Ramos (cell line): ENCODE measurements around the gene CCDC57.

Experiments used
- in situ Hi-C: fragments of 300-500 bp; cut with MboI; formaldehyde crosslinking; loops from one replicate; pipeline ENCODE4 v1.14.3; 2022; ENCODE audit warnings: low sequenced_read_pairs; ENCODE audit not compliant: unreplicated experiment

Gene CCDC57

DNA sequence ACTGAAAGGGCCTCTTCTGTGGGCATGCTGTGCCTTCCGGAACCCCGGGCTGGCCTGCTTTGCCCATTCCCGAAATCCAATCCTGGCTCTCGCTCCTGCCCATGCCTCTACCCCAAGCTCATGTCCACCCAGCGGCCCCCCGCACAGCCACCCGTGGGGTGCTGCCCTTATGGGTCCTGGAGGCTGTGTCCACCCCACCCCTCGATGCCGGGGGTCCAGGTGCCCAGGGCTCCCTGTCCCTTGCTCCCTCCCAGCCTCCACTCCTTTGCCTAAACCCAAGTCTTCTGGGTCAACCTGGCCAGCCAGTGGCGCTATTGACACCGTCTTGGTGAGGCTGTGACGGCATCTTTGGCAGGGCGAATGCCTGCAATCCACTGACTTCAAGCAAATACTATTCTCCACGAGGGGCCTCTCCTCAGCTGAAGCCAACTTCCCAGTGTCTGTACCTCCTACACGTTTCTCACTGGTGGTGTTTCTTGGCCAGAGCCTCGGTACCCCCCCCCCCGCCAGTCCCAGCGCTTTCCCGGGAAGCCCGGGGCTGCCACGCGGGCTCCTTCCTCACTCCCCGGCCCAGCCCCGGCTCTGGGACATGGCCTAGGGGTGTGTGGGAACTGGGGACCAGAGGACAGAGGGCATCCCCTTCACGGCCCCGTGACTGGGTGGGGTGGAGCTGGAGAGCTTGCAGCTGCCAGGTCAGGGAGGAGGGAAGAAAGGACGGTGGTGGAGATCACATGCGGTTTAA, 134.9 kb downstream of the CCDC57 start:
- in situ Hi-C loops = no loop called here

DNA sequence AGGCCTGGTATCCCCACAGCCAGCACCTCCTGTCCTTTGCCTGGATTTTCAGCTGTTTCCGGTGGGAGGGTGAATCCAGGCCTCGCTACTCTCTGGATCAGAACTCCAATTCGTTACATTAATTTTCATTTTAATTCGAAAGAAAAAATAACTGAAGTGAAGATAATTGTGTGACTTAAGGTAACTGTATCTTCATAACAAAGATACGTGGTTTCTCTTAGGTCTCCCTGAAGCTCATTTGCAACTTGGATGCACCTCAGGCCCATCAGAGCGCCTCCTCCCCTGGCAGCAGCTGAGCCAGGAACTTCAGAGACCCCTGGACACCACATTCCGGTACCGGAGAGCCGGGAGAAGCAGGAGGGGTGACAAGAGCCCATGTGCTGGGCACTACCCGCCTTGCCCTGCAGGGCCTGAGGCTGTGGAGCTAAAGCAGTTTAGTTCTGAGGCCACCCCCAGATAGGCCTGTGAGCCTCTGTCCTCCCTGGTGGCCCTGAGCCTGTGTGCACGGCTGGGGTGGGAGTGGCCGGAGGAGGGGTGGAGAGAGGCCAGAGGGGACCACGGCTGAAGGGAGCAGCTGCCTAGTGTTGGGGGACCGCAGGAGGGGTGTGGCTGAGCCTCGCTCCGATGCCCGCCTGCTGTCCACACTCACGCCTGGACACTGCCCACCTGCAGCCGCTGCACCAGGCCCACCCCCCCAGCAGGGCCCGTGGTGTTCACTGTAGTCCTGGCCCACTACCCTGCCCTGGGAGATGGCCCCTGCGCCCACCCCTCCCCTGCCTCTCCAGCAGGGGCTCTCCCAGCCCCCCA, 135.7 kb downstream of the CCDC57 start:
- in situ Hi-C loops = no loop called here

DNA sequence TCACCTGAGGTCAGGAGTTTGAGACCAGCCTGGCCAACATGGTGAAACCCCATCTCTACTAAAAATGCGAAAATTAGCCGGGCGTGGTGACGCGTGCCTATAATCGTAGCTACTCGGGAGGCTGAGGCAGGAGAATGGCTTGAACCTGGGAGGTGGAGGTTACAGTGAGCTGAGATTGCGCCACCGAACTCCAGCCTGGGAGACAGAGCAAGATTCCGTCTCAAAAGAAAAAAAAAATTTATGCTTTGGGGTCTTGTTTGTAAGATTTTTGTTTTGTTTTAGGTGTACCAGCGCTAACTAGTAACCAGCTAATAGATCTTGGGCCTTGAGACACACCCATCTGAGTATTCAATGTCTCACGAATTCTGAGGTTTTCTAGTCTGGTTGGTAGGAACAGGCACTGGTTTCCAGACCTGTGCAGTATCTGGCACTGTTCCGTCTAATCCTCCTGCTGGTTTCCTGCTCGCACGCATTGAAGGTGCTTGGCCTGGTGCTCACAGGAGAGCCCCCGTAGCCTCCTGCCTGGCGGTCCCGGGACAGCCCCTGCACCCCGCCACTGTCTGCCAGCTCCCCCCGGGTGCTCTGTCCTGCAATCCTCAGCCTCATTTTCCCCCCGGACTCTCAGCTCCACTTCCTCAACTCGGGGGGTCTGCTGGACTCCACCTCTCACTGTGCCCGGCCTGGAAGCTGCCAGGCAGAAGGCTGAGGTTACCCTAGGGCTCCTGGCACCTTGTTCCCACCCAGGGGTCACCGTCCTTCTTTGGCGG, 136.4 kb downstream of the CCDC57 start:
- in situ Hi-C loops = no loop called here

DNA sequence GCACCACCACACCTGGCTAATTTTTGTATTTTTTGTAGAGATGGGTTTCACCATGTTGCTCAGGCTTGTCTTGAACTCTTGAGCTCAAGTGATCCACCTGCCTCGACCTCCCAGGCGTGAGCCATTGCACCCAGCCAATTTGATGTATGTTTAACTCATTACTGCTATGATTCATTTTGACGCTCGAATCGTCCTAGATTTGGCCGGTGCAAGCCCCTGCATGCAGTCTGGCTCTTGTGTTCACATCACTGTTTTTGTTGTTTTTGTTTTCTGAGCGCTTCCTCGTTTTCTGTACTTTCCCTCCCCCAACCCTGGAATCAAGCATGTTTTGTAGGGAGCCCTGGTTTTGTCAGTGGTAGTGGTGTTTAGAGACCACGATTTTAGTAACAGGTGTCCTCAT, 139.2 kb downstream of the CCDC57 start:
- in situ Hi-C loops = no loop called here

DNA sequence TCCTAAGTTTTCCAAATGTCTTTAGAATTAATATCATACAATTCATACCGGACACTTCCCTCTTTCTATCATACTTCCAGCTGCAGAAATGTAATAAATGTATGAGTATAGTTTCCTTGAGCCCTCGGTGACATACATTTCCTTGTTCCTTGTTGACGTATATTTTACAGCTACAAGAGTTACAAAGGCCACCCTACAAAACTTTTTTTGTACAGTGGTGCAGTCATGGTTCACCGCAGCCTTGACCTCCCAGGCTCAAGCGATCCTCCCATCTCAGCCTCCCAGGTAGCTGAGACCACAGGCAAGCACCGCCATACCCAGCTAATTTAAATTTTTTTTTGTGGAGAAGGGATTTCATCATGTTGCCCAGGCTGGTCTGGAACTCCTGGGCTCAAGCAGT, 139.8 kb downstream of the CCDC57 start:
- in situ Hi-C loops = no loop called here

DNA sequence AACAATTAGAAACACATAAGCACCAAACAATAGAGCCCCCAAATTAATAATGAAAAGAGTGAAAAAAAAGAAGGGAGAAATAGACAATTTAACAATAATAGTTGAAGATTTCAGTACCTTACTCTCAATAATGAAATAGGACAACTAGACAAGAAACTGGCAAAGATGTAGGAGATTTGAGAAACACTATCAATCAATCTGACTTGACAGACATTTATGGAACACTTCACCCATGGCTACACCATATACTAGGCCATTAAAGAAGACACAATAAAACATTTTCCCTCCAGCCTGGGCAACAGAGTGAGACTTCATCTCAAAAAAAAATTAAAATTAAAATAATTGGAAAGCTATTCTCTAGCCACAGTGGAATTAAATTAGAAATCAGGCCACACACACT, 142.0 kb downstream of the CCDC57 start:
- in situ Hi-C loops = no loop called here

DNA sequence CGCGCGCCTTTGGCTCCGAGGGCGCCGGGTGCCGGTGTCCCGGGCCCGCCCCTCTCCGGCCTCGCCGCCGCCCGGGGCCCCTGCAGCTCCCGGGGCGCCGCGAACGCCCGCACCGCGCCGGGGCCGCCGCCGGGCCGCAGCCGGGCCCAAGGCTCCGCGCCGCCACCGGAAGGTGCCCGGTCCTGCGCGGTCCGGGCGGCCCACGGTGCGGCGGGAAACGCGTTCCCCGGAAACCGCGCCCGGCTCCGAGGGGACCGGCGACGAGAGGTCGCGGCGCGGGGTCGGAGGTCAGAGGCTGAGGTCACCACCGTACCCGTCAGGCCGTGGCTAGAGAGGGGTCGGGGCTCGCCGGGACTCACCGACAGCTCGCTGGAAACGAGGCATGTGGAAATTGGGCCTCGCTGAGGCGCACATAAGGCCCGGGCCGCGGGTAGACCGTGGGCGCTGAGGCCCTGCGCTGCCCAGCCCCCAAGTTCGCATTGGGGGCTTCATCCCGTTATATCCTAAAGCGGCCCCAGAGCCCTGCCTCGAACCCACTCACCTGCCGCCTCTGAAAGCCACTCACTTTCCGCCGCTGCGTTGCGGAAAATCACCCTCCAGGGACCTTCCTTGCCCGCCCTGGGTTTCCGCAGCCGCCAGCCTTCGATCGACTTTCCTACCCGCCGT, 146.9 kb downstream of the CCDC57 start, which contains the start of gene DUS1L:
DUS1L (minus strand) TSS at position 167 of the 666 bp plus-strand sequence. CDS start 745 bp downstream, outside the sequence.
- in situ Hi-C loops = no loop called here

DNA sequence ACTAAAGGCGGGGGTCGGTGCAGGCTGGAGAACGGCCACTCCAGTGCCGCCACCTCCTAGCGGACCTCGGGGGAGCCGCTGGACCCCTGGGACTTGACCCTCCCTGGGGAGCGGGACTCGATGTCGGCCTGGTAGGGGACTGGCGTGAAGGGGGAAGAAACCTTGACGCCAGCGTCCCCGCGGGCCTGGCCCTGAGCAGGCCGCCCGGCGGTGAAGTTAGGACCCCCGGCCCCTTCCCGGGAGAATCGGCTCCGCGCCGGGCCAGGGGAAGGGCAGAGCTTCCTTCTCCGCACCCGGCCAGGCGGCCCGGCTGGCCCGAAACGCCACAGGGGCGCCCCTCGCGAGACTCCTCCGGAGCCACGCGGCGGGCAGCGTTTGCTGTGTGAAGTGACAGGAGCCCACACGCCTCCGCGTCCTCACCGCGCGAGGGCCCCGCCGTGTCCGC, 147.4 kb downstream of the CCDC57 start:
- in situ Hi-C loops = no loop called here

DNA sequence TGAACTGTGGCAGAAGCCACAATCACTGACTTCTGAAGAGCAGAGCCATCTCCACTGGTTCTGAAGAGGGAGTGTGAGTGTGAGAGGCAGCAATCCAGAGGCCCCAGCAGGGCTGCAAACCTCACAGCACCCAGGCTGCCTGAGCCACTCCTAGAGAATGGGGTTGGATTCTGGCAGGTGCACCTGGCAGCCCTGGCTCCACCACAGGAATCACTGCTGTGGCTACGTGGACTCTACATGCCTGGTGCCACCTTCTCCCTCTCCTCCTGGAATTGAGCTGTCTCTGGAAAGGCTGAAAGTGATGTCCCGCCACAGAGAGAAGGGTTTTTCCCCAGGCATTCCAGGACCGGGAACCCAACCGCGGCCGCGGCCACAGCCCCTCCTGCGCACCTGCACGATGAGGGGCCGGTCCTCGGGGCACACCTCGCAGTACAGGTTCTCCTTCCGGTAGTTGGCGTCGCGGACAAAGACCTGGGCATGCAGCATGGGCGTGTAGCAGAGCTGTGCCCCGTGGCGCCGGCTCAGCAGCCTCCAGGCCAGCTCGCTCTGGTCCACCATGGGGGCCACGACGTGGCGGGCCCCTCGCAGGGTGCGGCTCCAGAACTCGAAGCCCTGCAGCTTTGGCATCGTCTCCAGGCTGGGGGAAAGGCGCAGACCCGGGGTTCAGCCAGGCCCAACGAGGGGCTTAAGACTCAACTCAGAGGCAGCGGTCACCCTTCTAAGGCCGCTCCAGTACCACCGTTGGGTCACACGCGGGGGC, 148.0 kb downstream of the CCDC57 start:
- in situ Hi-C loops = no loop called here

DNA sequence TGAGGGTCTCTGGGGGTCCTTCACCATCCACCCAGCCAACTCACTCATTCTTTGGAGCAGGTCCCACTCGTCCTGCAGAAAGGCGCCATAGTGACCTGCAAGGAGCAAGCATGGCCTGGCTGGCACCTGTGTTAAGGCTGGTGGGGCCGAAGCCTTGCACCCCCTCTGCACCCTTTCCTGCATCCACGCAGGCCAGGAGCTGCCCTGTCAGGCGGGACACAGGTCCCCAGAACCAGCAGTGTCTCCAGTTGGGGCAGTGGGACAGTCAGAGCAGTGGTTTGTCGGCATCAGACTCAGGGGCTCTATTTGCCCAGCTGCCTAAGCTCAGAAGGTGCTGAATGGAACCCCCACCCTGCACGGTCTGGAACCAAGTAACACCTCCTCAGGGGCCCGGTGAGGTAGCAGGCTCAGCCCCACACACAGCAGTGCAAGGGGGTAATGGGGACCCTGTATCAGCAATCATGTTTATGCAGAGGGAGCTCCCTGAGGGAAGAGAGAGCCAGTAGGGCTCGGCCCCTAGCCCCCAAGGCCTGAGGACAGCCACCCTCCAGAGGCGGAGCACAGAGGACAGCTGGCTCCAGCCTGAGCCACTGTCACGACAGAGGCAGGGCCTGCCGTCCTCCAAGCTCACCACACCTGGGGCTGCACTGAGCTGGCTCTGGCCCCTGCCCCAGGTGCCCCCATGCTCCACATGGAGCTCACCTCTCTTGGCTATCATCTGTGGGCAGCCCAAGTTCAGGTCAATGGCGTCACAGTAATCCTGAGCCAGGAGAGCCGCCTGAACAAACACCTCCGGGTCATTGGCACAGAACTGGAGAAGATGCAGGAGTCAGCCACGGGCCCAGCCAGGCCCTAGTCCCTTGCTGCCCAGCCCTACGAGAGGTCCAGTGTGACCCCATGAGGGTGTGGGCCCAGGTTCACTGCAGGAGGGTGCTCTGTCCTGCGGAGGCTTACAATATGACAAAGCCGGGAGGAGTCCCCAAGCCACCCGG, 148.9 kb downstream of the CCDC57 start:
- in situ Hi-C loops = no loop called here

DNA sequence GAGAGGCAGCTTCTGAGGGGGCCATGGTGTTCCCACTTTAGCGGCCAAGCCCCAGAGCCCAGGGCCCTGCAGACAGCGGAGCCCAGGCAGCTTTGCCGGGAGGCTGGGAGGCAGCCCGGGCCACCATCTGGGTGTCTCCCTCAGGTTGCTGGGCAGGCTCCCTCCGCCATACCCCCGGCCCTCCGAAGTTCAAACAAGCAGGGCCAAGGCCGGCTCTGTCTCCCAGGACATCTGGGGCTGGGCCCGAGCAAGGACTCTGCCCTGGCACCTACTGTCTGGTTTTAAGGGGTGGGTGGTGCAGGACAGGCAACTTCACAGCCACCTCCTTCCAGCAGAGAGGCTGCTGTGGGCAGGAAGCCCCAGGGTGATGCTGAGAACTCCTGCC, 149.7 kb downstream of the CCDC57 start:
- in situ Hi-C loops = no loop called here

DNA sequence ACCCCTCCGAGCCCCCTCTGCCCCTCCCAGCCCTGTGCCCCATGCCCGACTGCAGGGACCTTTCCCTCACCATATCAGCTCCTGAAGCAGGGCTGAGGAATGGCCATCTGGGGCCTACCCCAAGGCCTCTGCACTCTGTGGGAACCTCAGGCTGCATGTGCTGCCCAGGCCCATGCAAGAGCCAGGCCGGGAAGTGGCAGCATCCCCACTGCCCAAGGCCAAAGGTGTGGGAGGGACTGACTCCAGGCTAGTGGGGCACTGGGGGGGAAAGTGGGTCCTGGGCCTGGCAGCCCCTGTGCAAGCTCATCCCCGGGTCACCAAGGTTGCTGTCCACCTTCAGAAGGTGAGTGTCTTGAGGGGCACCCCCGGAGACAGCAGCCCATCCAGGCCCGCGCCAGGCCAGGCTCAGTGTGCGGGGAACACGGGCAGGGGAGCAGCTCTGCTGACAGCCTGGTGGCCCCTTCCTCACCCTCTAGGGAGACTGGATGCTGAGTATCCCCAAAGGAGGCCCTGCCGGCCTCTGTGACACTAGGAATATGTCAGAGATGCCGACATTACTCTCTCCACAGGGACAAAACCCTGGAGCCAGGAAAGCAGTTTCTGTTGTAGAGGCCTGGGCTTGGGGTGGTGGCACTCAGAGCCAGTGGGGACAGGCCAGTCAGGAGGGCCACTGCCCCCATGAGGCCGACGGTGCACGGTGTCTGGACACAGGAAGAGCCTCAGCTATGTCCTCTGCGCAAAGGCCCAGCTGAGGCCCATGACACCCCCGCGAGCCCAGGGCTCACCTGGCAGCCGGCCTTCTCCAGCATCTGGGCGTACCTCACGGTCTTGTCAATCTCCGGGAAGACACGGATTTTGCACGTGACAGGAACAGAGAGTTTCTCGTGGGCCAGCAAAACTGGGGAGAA, 150.3 kb downstream of the CCDC57 start:
- in situ Hi-C loops = no loop called here

DNA sequence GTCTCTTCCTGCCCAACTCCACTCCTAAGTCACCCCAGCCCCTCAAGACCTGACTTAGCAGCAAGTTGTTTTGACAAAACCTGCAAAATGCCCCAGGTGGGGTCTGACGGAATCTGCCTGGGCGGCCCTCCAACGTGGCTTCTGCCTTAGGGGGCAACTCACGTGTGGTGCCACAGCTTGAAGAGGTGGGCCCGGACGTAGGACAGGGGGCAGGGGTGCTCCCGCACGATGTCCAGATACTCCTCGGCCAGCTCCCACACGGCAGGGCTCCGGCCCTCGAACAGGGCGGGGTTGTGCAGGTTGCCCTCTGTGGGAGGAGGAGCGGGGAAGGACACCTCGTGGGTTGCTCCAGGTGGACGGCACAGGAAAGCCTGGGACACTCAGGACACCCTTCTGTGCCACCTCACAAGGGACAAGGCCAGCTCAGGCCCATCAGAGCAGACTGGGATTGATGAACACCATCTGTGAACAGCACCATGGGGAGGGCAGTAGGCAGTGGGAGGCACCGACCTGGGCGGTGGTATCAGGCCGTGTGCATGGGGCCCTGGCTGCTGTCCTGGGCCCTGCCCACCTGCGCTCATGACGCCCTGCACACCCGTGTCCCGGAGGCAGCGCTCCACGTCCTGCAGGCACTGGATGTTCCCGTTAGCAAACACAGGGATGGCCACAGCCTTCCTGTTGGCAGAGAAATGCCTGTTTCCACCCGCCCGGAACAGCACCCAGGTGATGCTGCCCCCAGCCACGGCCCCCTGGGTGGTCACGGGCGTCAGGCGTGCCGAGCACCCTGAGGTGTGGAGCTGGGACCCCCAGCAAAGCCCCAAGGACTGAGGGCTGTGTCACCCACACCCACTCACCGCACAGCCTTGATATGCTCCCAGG, 151.4 kb downstream of the CCDC57 start:
- in situ Hi-C loops = no loop called here

DNA sequence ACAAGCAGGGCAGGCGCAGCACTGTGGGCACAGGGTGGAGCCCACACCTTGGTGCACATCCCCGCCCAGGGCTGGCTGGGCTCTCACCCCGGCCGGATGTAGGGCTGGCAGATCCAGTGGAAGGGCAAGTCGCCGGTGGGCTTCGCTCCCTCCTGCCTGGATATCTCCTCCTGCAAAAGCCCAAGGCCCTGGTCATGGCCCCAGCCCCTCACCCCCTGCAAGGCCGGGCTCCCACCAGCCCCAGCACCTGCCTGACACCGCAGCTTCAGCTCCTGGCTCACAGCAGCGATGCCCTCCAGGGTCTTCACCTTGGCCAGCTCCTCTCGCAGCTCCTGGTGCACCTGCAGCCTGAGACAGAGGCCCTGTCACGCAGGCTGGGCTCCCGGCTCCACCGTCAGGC, 152.0 kb downstream of the CCDC57 start:
- in situ Hi-C loops = no loop called here

DNA sequence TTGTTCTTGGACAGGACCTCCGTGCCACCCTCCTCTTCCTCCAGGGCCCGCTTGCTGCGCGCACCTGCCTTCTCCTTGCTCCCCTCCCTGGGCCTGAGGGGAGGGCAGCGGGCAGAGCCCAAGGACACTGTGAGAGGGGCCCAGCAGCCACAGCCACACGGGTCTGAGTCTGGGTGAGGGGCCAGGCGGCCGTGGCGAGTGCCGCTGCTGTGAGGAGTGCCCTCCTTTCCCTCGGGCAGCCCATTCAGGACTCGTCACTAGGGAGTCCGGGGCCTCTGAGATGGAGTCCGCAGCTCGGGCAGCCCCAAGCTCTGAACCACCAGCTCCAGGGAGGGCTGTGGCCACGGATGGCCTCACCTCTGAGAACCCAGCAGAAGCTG, 152.7 kb downstream of the CCDC57 start:
- in situ Hi-C loops = no loop called here

DNA sequence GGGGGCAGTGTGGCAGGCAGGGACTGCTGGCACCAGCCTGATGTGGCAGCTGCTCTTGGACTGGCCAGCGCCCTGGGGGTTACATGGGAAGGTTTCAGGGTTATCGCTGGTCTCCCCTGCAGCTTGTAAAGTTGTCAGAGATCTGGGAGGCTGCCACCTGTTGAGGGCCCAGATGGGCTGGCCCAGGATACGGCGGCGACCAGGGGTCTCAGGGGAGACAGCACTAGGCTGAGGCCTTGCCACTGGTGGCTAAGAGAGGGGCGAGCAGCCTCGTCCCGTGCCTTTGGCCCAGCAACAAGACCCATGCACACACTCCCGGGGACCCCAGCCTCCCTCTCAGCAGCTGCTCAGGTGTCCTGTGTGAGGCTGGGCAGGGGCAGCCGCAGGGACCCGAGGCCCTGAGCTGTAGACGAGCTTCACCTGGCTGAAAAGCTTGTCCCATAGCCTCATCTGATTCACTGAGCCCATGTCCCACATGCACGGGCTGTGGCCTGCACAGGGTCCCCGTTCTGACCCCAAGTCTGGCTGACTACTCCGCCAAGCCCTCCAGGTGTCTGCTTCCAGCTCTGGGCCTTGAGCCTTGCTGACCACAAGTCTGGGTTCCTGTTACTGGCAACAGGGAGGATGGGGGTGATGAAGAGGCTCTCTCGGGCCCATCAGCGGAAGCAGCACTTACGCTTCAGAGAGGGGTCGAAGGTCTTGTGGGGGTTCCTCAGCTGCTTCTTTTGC, 153.2 kb downstream of the CCDC57 start:
- in situ Hi-C loops = no loop called here
